ENCODE results near the gene AGPAT2.
A peak's percentile ranks its signal among the peaks of the same experiment; 100 is the strongest.
"Not testable (repeated sequence)": the region's sequence is repeated elsewhere in the genome, so short reads cannot be mapped to it uniquely, and the experiment has no call there.

Gene AGPAT2

DNA sequence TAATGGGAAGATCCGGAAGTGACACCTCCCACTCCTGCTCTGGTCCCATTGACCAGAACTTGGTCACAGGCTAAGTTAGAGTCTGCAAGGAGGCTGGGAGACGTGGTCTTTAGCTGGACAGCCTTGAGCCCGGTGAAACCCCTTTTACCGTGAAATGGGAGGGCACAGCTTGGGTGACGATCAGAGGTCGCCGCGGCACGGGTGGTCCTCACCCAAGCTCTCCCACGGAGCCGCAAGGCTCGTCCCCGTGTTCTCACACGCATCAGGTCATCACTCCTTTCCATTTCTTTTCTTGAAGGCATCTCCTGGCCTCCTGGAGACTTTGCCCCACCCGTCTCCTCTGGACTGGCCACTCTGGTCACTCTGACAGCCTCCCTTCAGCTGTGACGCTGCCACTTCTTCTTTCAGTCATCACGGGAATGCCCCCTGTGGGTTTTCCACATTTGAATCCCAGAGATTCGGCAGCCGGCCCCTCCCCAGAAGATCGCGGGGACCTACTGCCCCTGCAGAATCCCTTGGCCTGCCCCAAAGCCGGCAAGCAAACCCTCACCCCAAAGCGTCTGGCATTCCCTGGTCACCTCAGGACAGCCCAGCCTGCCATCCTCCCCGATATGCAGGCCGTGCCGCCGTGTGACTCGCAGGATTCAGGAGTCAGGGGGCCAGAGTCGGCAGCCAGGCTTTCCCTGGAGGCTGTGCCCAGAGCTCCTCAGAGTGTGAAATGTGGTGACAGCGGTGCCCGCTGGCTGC is 43.5 kb downstream of the AGPAT2 start:
- DNase-seq: no peak

GRCh38 chr9:136642439-136642921 is 44.8 kb downstream of the AGPAT2 start:
- no peak for DNase-seq

DNA sequence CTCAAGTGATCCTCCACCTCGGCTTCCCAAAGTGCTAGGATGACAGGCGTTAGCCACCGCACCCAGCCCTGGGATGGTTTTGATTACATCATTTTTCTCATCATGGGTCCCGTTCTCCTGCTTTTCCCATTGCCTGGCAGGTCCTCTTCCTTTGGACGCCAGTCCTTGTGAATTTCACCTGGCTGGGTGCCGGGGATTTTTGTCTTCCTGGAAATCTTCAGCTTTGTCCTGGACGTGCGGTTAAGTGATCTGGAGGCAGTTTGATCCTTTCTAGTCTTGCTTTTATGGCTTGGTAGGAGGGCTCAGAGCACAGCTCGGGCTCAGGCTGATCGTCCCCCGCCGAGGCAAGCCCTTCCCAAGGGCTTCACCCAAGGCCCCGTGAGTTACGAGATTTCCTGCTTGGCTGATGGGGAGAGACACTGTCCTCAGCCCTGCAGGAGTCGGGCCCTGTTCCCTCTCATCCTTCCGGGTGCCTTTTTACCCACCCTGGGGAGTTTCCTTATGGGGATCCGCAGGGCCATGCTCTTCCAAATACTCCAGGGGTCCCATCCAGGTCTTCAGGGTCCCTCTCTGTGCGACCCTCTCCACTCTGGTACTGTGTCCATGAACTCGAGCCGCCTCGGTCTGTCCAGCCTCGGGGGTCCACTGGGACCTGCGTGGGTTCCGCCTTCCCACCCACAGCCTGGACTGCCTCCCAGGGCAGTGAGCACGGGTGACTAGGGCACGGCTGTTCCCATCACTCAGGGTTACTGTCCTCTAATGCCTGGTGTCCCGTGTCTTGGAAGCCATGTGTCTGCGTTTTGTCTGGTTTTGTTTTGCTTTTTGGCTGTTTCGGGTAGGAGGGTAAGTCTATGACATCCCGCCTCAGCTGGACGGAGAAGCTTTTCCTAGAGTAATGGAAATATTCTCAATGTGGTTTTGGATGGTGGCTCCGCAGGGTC is 46.8 kb downstream of the AGPAT2 start:
- DNase-seq: no peak

GRCh38 chr9:136634904-136635303 is 52.4 kb downstream of the AGPAT2 start:
- DNase-seq: no peak

- not testable (repeated sequence) for DNase-seq
Measured at GRCh38 chr9:136632491-136633106, 54.7 kb downstream of the AGPAT2 start.

DNA sequence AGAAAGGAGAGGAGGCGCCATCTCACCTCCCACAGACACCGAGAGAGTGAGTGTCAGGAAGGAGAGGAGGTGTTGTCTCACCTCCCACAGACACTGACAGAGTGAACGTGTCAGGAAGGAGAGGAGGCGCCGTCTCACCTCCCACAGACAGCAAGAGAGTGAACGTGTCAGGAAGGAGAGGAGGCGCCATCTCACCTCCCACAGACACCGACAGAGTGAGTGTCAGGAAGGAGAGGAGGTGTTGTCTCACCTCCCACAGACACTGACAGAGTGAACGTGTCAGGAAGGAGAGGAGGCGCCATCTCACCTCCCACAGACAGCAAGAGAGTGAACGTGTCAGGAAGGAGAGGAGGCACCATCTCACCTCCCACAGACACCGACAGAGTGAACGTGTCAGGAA is 55.2 kb downstream of the AGPAT2 start:
- not testable (repeated sequence) for DNase-seq

DNA sequence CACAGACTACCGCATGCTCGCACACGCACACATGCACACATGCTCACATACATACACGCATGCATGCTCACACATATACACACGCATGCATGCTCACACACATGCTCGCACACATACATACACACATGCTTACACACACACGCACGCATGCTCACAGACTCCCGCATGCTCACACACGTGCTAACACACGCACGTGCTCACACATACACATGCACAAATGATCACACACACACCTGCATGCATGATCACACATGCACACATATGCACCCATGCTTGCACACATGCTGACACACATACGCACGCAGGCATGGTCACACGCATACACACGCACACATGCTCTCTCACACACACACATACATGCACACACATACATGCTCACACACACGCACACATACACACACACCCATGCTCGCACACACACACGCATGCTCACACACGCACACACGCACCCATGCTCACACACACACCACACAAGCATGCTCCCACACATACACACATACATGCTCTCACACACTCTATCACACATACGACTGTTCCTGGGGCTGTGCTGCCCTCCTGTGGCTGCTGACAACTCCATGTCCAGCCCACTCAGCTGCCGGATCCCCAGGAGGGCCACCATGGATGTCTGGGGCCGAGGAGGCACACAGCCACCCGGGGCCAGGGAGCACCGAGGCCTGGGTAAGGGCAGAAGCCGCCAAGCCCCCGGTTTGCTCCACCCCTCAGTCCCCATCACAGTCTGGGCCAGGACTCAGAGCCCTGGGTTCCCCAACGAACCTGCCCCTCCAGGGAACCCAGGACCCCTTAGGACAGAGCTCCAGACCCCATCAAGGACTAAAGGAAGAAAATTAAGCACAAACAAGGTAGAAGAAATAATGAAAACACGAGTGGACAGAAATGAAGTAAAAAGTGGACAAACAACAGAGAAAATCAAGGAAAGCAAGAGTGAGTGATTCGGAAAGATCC is 55.9 kb downstream of the AGPAT2 start:
- DNase-seq: peak; percentile 53

GRCh38 chr9:136630662-136630992 is 56.6 kb downstream of the AGPAT2 start:
- no peak for DNase-seq

DNA sequence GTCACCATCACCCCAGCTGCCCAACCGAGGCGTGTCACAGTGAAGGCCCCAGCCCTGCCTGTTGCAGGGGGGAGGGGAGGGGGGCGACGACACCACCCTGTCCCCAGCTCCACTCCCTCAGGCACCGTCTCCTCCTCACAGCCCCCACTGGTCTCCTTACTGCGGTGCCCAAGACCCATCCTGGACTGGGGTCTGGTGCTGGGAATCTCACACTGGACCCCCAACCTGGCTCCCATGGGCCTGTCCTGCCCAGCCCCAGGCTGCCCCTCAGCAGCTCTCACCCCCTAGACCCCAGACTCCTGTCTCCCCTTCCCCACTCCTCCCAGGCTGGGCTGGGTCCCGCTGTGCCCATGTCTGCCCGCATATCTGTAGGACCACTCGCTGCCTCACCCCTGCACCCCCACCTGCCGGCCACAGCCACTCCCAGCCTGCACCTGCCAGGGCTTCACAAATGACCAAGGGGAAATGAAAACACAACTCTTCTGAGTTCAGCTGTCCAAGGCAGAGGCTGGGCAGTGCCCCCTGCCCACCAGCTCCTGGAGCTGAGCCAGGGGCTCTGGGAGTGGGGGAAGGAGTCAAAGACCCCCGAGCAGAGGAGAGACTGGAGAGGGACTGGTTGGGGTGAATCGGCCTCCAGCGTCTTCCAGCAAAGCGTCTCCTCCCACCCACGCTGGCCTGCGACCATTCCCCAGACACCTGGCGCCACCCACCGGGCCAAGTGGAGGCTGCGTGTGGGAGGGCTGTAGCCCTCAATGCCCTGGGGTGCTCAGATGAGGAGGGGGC is 57.2 kb downstream of the AGPAT2 start:
- no peak for DNase-seq

GRCh38 chr9:136629001-136629878 is 58.0 kb downstream of the AGPAT2 start:
- DNase-seq: no peak

DNA sequence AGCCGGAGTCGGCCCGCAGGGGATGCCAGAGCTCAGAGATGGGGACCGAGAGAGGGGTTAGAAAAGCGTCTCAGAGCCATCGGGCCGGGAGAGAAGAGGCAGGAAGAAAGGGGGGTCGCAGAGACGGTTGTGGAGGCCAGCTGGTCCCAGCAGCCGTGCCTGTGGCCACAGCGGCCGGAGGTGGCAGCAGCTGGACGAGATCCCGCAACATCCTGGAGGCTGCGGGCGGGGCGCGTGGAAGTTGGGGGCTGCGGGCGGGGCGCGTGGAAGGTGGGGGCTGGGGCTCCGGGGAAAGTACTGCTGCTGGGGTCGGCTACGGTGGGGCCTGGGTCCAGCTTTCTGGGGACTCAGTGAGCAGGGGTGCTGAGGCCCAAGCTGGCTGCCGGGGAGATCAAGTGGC is 59.0 kb downstream of the AGPAT2 start:
- DNase-seq: no peak

DNA sequence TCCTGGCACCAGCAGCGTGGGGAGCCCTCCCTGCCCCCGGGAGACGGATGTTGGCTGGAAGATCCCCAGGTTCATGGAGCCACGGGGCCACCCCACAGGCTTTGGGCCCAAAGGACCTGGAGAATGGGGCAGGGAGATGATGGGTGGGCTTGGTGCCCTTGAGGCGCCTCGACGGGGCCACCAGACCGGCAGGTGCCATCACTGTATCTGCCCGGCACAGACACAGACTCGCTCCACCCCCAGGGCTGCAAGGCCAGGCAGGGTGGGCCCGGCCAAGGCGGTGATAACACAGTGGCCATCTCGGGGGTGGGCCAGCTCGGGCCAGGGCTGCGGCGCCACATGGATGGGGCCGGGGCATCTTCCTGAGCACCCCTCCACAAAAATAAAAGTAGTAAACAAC is 59.6 kb downstream of the AGPAT2 start:
- DNase-seq: no peak

- DNase-seq: no peak
Measured at GRCh38 chr9:136626740-136627642, 60.3 kb downstream of the AGPAT2 start.

DNA sequence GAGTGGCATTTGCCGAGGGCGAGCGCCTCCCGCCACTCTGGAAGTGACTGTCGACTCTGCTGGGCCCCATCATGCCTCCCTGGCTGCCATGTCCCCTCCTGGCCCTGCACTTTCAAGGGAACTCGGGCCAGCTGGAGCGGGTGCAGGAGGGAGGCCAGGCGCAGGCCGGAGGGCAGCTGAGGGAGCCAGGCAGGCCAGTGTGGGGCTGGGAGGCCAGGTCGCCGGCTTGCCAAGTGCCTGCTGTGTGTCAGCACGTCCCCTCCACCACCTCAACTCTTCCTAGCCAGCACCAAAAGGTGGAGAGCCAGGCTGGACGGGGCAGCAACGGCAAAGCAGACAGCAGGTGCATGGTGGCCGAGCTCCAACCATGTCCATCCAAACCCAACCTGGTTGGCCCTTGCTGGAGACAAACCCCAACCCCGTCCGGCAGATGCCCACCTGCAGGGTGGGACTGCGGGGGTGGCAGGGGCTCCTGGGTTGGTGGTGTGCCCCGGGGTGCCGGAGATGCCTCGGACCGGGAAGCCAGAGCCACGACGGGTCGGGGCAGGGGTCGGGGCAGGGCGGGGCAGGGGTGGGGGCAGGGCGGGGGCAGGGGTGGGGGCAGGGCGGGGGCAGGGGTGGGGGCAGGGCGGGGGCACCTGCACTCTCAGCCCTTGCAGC is 61.1 kb downstream of the AGPAT2 start:
- DNase-seq: no peak

- DNase-seq: peak; percentile 29
Measured at GRCh38 chr9:136625101-136626065, 61.9 kb downstream of the AGPAT2 start.

DNA sequence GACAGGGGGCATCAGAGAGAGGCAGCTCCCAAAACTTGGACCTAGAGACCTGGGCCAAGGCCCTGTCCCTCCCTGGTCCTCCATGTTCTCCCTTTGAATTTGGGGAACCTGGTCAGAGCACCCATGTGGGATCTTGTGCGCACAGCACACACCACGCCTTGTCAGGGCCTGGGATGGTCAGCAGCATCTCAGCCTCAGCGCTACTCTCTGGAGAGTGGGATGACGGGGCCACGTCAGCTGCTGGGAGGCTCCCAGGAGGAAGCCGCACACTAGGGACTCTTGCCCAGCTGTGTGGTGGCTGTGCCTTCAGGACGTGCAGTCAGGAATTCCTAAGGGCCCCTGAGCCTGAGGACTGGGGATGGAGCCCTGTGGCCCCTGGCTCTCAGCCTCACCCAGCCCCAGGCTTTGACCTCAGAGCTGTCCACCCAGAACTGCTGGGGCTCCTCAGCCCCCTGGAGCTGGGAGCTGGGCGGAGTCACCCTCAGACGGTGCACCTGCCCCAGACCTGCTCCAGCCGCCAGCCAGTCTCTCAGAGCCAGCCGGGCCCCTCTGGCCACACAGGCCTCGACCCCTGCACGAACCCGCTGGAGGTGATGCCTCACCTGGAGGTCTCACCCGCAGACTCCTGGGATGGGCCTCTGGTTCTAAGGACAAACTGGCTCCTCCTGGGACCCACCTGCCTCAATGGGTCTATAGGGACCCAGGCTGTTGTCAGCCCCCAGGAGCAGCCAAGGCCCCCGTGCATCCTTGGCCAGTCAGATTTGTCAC is 62.9 kb downstream of the AGPAT2 start:
- no peak for DNase-seq

DNA sequence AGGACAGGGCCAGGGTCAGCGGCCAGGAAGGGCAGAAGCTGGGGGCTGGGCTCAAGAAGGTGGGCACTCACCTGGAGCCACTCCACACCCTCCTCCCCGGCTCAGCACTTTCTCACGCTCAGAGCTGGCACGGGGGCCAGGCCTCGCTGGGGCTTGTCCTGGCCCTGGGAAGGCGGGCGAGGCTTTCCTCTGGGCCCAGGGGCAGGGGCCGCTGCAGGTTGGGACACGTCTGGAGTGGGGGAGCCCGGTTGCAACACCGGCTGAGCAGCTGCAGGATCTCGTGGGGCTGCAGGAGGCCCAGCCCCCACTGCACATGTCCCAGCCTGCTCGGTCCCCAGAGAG is 63.4 kb downstream of the AGPAT2 start:
- DNase-seq: no peak
